Fibroblast of lung (primary cell): ENCODE measurements around the gene PGP. TPM values are rescaled to one million over a fixed set of nuclear protein-coding genes. Genes with fewer than 3 reads are reported as not detected.

ENCODE experiments used
- DNase-seq, 2 donors: peaks; one replicate each; pipeline versions ENCODE4 v3.0.0 to v3.0.0-alpha.2; 2010; ENCODE audit warnings: low read depth in 2 of 2
- H2AFZ ChIP-seq: 2 replicates; pipeline ENCODE4 v1.5.1; 2012; ENCODE audit warnings: low read length, control low read depth, inconsistent platforms
- H3K27ac ChIP-seq: 2 replicates; pipeline ENCODE4 v1.5.1; 2011; ENCODE audit warnings: low read length, control low read depth; ENCODE audit not compliant: insufficient read depth
- H3K27me3 ChIP-seq: 2 replicates; pipeline ENCODE4 v1.5.1; 2011; ENCODE audit warnings: mild to moderate bottlenecking, low read length; ENCODE audit not compliant: control insufficient read depth, insufficient read depth
- H3K36me3 ChIP-seq: 2 replicates; pipeline ENCODE4 v1.5.1; 2011; ENCODE audit warnings: low read length; ENCODE audit not compliant: control insufficient read depth, insufficient read depth
- H3K4me1 ChIP-seq: 2 replicates; pipeline ENCODE4 v1.5.1; 2011; ENCODE audit warnings: low read length; ENCODE audit not compliant: control insufficient read depth, insufficient read depth; ENCODE audit errors: extremely low read depth
- H3K4me2 ChIP-seq: 2 replicates; pipeline ENCODE4 v1.5.1; 2011; ENCODE audit warnings: low read length, control low read depth; ENCODE audit not compliant: insufficient read depth; ENCODE audit errors: extremely low read depth
- H3K4me3 ChIP-seq, 4 experiments: fragments of 200-600 bp in 1 of 4; sonication (generic) in 1 of 4; replicated peaks in 1 of 4; 2 replicates each; pipeline ENCODE4 v1.5.1; 2011 to 2016; ENCODE audit warnings: low read length in 4 of 4, low read depth in 3 of 4, mild to moderate bottlenecking in 3 of 4, control low read depth in 2 of 4, inconsistent platforms in 1 of 4, mixed read lengths in 1 of 4; ENCODE audit not compliant: insufficient read depth in 1 of 4; ENCODE audit errors: control extremely low read depth in 1 of 4
- H3K79me2 ChIP-seq: 2 replicates; pipeline ENCODE4 v1.5.1; 2012; ENCODE audit warnings: mild to moderate bottlenecking, low read length, inconsistent platforms; ENCODE audit not compliant: control insufficient read depth, insufficient read depth
- H3K9ac ChIP-seq: 2 replicates; pipeline ENCODE4 v1.5.1; 2011; ENCODE audit warnings: mild to moderate bottlenecking, low read length, control low read depth; ENCODE audit not compliant: insufficient read depth
- H3K9me3 ChIP-seq: 2 replicates; pipeline ENCODE4 v1.5.1; 2012; ENCODE audit warnings: low read depth, low read length; ENCODE audit not compliant: control insufficient read depth, insufficient read depth
- H4K20me1 ChIP-seq: 2 replicates; pipeline ENCODE4 v1.5.1; 2011; ENCODE audit warnings: low read length; ENCODE audit not compliant: control insufficient read depth, insufficient read depth; ENCODE audit errors: extremely low read depth
- CTCF ChIP-seq, 2 donors: IDR thresholded peaks in 1 of 2; conservative IDR thresholded peaks in 1 of 2; 1 replicate in 1 of 2; 2 replicates in 1 of 2; pipeline ENCODE4 v1.5.1; 2011 to 2012; ENCODE audit warnings: low read length in 2 of 2, control low read depth in 1 of 2, inconsistent platforms in 1 of 2, low read depth in 1 of 2, mild to moderate bottlenecking in 1 of 2
- EZH2 ChIP-seq: IDR thresholded peaks from 2 replicates; pipeline ENCODE4 v1.5.1; 2012; ENCODE audit warnings: low read length, control low read depth, mild to moderate bottlenecking; ENCODE audit errors: missing control alignments
- polyA plus RNA-seq, 2 donors: library from polyadenylated mRNA; depleted of rRNA in 1 of 2; stranded (reverse) in 1 of 2; unstranded in 1 of 2; fragments of >200 nt; gene quantifications; 2 replicates each; pipeline ENCODE4 v1.2.1, GENCODE V29; 2011 to 2012; ENCODE audit warnings: missing spikeins in 1 of 2
- total RNA-seq: library from RNA; depleted of rRNA; stranded (reverse); fragments of >200 nt; gene quantifications from 2 replicates; pipeline ENCODE4 v1.2.1, GENCODE V29; 2014

Gene PGP
- total and polyA plus RNA-seq, 2 donors (not counting 1 experiment from before 2014, with no cell fraction given) = 4.2 to 9.6 TPM

DNA sequence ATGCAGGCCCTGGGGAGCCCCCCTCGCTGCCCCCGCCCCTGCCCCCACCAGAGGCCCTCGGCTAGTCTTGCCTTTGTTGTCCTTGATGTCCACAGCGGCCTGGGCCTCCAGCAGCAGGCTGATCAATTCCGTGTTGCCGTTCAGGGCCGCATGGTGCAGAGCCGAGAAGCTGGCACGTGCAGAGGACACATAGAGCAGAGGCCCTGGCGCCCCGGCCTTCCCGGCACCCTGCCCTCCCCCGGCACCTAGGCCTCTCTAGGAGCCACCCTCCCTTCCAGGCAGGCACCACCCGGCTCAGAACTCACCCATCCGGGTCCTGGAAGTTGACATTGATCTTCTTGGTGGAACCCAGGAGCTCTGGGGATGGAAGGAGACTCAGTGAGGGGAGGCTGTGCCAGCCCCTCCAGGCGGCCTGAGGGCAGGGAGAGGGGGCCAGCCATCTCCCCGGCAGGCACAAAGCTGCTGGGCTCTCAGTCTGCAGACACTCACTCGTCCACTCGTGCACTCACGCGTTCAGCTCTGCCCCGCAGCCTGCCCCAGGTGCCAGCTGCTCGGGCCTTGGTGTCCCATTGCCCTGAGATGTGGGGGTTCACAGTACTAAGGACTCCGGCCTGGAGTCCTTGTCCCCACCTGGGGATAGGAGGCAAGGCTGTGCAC is 24.5 kb downstream of the PGP start:
- Histone ChIP-seq H2AFZ (no peak overlapping the region), H3K4me3 (no peak overlapping the region), H3K9me3 (no peaks in the 10 kb centered on the region), H3K36me3 (no peaks in the 10 kb centered on the region), H3K4me1 (no peaks in the 10 kb centered on the region), H3K27ac (no peak overlapping the region), H3K27me3 (peaks cover 8% of the 10 kb centered on the region), H4K20me1 (no peaks in the 10 kb centered on the region), H3K9ac (no peak overlapping the region), H3K79me2 (no peaks in the 10 kb centered on the region), H3K4me2 (no peak overlapping the region)
- TF ChIP-seq EZH2 = no peak
- TF ChIP-seq CTCF (conservative IDR thresholded peaks at IDR 0.05 in 1 of 2, IDR thresholded peaks at IDR 0.05 in 1 of 2; ENCODE audit: low read depth in 1 of 2, low read length in 2 of 2) = no peak
- no peak for DNase-seq

DNA sequence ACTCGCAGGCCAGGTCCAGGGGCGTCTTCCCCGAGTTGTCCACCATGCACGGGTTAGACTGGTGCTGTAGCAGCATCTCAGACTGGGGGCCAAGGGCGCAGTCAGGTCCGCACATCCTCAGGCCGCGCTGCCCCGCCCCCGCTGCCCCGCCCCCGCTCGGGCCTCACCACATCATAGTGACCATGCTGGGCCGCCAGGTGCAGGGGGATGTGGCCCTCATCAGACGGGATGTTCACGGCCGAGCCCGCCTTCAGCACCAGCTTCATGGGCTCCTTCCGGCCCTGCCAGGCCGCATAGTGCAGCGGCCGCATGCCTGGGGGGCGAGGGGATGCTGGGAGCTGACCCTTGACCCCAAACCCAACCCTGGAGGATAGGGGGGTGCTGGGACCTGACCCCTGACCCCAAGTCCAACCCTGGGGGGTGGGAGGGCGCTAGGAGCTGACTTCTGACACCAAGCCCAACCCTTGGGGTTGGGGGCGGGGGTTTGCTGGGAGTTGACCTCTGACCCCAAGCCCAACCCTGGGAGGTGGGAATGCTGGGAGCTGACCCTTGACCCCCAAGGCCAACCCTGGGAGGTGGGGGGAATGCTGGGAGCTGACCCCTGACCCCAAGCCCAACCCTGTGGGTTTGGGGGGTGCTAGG is 25.3 kb downstream of the PGP start:
- H3K4me2 ChIP-seq = no peak overlapping the region
- H4K20me1 ChIP-seq = no peaks in the 10 kb centered on the region
- H3K27me3 ChIP-seq = peaks cover 2% of the 10 kb centered on the region
- DNase-seq = no peak
- H3K9me3 ChIP-seq = no peaks in the 10 kb centered on the region
- H2AFZ ChIP-seq = no peak overlapping the region
- no peak overlapping the region for H3K4me3 ChIP-seq
- H3K36me3 ChIP-seq = no peaks in the 10 kb centered on the region
- H3K79me2 ChIP-seq = no peaks in the 10 kb centered on the region
- H3K4me1 ChIP-seq = no peaks in the 10 kb centered on the region
- no peak overlapping the region for H3K9ac ChIP-seq
- TF ChIP-seq EZH2 (no peak), CTCF (conservative IDR thresholded peaks at IDR 0.05 in 1 of 2, IDR thresholded peaks at IDR 0.05 in 1 of 2; ENCODE audit: low read depth in 1 of 2, low read length in 2 of 2) (no peak)
- H3K27ac ChIP-seq = no peak overlapping the region

- no peak for TF ChIP-seq CTCF (conservative IDR thresholded peaks at IDR 0.05 in 1 of 2, IDR thresholded peaks at IDR 0.05 in 1 of 2; ENCODE audit: low read depth in 1 of 2, low read length in 2 of 2)
- TF ChIP-seq EZH2 = no peak
- H3K27me3 ChIP-seq = no peaks in the 10 kb centered on the region
- DNase-seq = no peak
These were observed 26.2 kb downstream of the PGP start for GRCh38 chr16:2188395-2188794.

More at GRCh38 chr16:2188395-2188794, 26.2 kb downstream of the PGP start:
- Histone ChIP-seq H2AFZ (no peak overlapping the region), H3K27ac (no peak overlapping the region), H4K20me1 (no peaks in the 10 kb centered on the region), H3K9ac (no peak overlapping the region), H3K9me3 (no peaks in the 10 kb centered on the region), H3K79me2 (no peaks in the 10 kb centered on the region), H3K4me2 (no peak overlapping the region), H3K36me3 (no peaks in the 10 kb centered on the region), H3K4me3 (no peak overlapping the region), H3K4me1 (no peaks in the 10 kb centered on the region)
